GM21825 (cell line): Measurements from ENCODE around the gene LIG3.
A peak's percentile ranks its signal among the peaks of the same experiment; 100 is the strongest.
"Not testable (repeated sequence)": the region's sequence is repeated elsewhere in the genome, so short reads cannot be mapped to it uniquely, and the experiment has no call there.

Source experiments
- ATAC-seq: cut with Tn5 transposase; IDR thresholded peaks from one replicate; pipeline ENCODE4 v1.9.1; 2021; ENCODE audit warnings: mild to moderate bottlenecking, moderate library complexity; ENCODE audit not compliant: unreplicated experiment

LIG3 gene

GRCh38 chr17:34998205-34998604 lies 17.9 kb downstream of the LIG3 start:
- no peak for ATAC-seq

GRCh38 chr17:34999456-34999855 lies 19.1 kb downstream of the LIG3 start:
- ATAC-seq = no peak

- not testable (repeated sequence) for ATAC-seq
These were observed 20.7 kb downstream of the LIG3 start for GRCh38 chr17:35000965-35001364.

GRCh38 chr17:35001549-35001948 lies 21.2 kb downstream of the LIG3 start:
- ATAC-seq = no peak

- ATAC-seq = no peak
These were observed 22.7 kb downstream of the LIG3 start for GRCh38 chr17:35002876-35003551.

- ATAC-seq = no peak
These were observed 23.5 kb downstream of the LIG3 start for GRCh38 chr17:35003778-35004177.

GRCh38 chr17:35006345-35006744 lies 26.0 kb downstream of the LIG3 start:
- no peak for ATAC-seq

GRCh38 chr17:35006961-35007360 lies 26.6 kb downstream of the LIG3 start:
- no peak for ATAC-seq

GRCh38 chr17:35010093-35010492 lies 29.8 kb downstream of the LIG3 start:
- ATAC-seq = no peak

GRCh38 chr17:35011671-35012216 lies 31.4 kb downstream of the LIG3 start:
- no peak for ATAC-seq

GRCh38 chr17:35016369-35016768 lies 36.1 kb downstream of the LIG3 start:
- ATAC-seq = no peak

- ATAC-seq = no peak
These were observed 36.7 kb downstream of the LIG3 start for GRCh38 chr17:35017021-35017420.

GRCh38 chr17:35018814-35019213 lies 38.5 kb downstream of the LIG3 start:
- ATAC-seq = no peak

GRCh38 chr17:35019386-35020179 lies 39.3 kb downstream of the LIG3 start:
- ATAC-seq = no peak

- no peak for ATAC-seq
These were observed 41.4 kb downstream of the LIG3 start for GRCh38 chr17:35021520-35022380.

- ATAC-seq = peak; percentile 79
These were observed 42.3 kb downstream of the LIG3 start for GRCh38 chr17:35022536-35023063.

GRCh38 chr17:35023538-35023937 lies 43.2 kb downstream of the LIG3 start:
- ATAC-seq = no peak

- no peak for ATAC-seq
These were observed 45.2 kb downstream of the LIG3 start for GRCh38 chr17:35025541-35025940.

GRCh38 chr17:35028097-35028496 lies 47.8 kb downstream of the LIG3 start:
- not testable (repeated sequence) for ATAC-seq

- no peak for ATAC-seq
These were observed 48.4 kb downstream of the LIG3 start for GRCh38 chr17:35028531-35029262.
